ENCODE results near the gene STK25. TPM values are rescaled to one million over a fixed set of nuclear protein-coding genes. Genes with fewer than 3 reads are reported as not detected.

The STK25 gene
- polyA plus RNA-seq, 1 donor (not counting 4 experiments of a cell fraction or from before 2014, with no cell fraction given): 242 TPM

GRCh38 chr2:241466230-241466629 lies 42.2 kb downstream of the STK25 start:
- Histone ChIP-seq H3K9ac (ENCODE audit: control insufficient read depth, extremely low read depth, insufficient read depth, low read length) (no peak overlapping the region), H3K27me3 (ENCODE audit: control insufficient read depth, extremely low read depth, insufficient read depth, low read length) (no peaks in the 10 kb centered on the region), H3K79me2 (ENCODE audit: control insufficient read depth, insufficient read depth, low read length) (no peaks in the 10 kb centered on the region), H3K4me2 (ENCODE audit: control insufficient read depth, extremely low read depth, insufficient read depth, low read depth, low read length) (no peak overlapping the region), H2AFZ (ENCODE audit: control insufficient read depth, low read length) (no peak overlapping the region), H3K4me1 (ENCODE audit: control insufficient read depth, extremely low read depth, insufficient read depth, low read length) (no peaks in the 10 kb centered on the region), H3K36me3 (ENCODE audit: control insufficient read depth in 2 of 2, extremely low read depth in 1 of 2, insufficient read depth in 2 of 2, low read length in 2 of 2) (no peaks in the 10 kb centered on the region), H3K4me3 (ENCODE audit: control insufficient read depth in 2 of 3, extremely low read depth in 1 of 3, insufficient read depth in 2 of 3, low read depth in 1 of 3, low read length in 3 of 3) (no peak overlapping the region), H3K27ac (ENCODE audit: control insufficient read depth, insufficient read depth, low read length) (no peak overlapping the region), H3K9me3 (ENCODE audit: control insufficient read depth, low read depth, low read length) (no peaks in the 10 kb centered on the region), H3K9me1 (ENCODE audit: control insufficient read depth, extremely low read depth, insufficient read depth, low read length) (no peaks in the 10 kb centered on the region), H4K20me1 (ENCODE audit: control insufficient read depth, extremely low read depth, insufficient read depth, low read length) (no peaks in the 10 kb centered on the region)
- no peak for FAIRE-seq
- no peak for TF ChIP-seq CTCF (optimal IDR thresholded peaks at IDR 0.05 in 1 of 3, IDR thresholded peaks at IDR 0.05 in 1 of 3, conservative IDR thresholded peaks at IDR 0.05 in 1 of 3; ENCODE audit: extremely low read depth in 1 of 3, insufficient read depth in 2 of 3, low read length in 3 of 3)
- no peak for TF ChIP-seq EZH2 (IDR thresholded peaks at IDR 0.05; ENCODE audit: low read length)
- no peak for DNase-seq (ENCODE audit: low read depth, low spot score)
- dilution Hi-C loops (cut with MboI; ENCODE audit: extremely low pct_ligation_motif_present, low sequenced_read_pairs): no loop called here

- FAIRE-seq: no peak
- no peak overlapping the region for H3K27ac ChIP-seq (ENCODE audit: control insufficient read depth, insufficient read depth, low read length)
- dilution Hi-C loops (cut with MboI; ENCODE audit: extremely low pct_ligation_motif_present, low sequenced_read_pairs): no loop called here
Measured at GRCh38 chr2:241465543-241465942, 42.8 kb downstream of the STK25 start.

More at GRCh38 chr2:241465543-241465942, 42.8 kb downstream of the STK25 start:
- Histone ChIP-seq H3K27me3 (ENCODE audit: control insufficient read depth, extremely low read depth, insufficient read depth, low read length) (no peaks in the 10 kb centered on the region), H3K4me3 (ENCODE audit: control insufficient read depth in 2 of 3, extremely low read depth in 1 of 3, insufficient read depth in 2 of 3, low read depth in 1 of 3, low read length in 3 of 3) (no peak overlapping the region), H4K20me1 (ENCODE audit: control insufficient read depth, extremely low read depth, insufficient read depth, low read length) (no peaks in the 10 kb centered on the region), H3K36me3 (ENCODE audit: control insufficient read depth in 2 of 2, extremely low read depth in 1 of 2, insufficient read depth in 2 of 2, low read length in 2 of 2) (no peaks in the 10 kb centered on the region), H2AFZ (ENCODE audit: control insufficient read depth, low read length) (no peak overlapping the region), H3K9me3 (ENCODE audit: control insufficient read depth, low read depth, low read length) (no peaks in the 10 kb centered on the region), H3K9me1 (ENCODE audit: control insufficient read depth, extremely low read depth, insufficient read depth, low read length) (no peaks in the 10 kb centered on the region), H3K4me2 (ENCODE audit: control insufficient read depth, extremely low read depth, insufficient read depth, low read depth, low read length) (no peak overlapping the region), H3K4me1 (ENCODE audit: control insufficient read depth, extremely low read depth, insufficient read depth, low read length) (no peaks in the 10 kb centered on the region), H3K79me2 (ENCODE audit: control insufficient read depth, insufficient read depth, low read length) (no peaks in the 10 kb centered on the region), H3K9ac (ENCODE audit: control insufficient read depth, extremely low read depth, insufficient read depth, low read length) (no peak overlapping the region)
- TF ChIP-seq EZH2 (IDR thresholded peaks at IDR 0.05; ENCODE audit: low read length) (no peak), CTCF (optimal IDR thresholded peaks at IDR 0.05 in 1 of 3, IDR thresholded peaks at IDR 0.05 in 1 of 3, conservative IDR thresholded peaks at IDR 0.05 in 1 of 3; ENCODE audit: extremely low read depth in 1 of 3, insufficient read depth in 2 of 3, low read length in 3 of 3) (no peak)
- no peak for DNase-seq (ENCODE audit: low read depth, low spot score)

All from keratinocyte (primary cell).